GM11168 (cell line): ENCODE measurements around the gene NACC2.
"Not testable (repeated sequence)": the region's sequence is repeated elsewhere in the genome, so short reads cannot be mapped to it uniquely, and the experiment has no call there.

Source experiments
- in situ Hi-C: fragments of 300-500 bp; cut with MboI; formaldehyde crosslinking; loops from one replicate; pipeline ENCODE4 v1.12.0; 2022; ENCODE audit warnings: low sequenced_read_pairs; ENCODE audit not compliant: unreplicated experiment

The NACC2 gene

GRCh38 chr9:136114610-136115009 is 19.5 kb upstream of the NACC2 start:
- in situ Hi-C loops = no loop called here

- in situ Hi-C loops = no loop called here
Measured at GRCh38 chr9:136112541-136112940, 17.5 kb upstream of the NACC2 start.

- in situ Hi-C loops = no loop called here
Measured at GRCh38 chr9:136111910-136112309, 16.8 kb upstream of the NACC2 start.

- in situ Hi-C loops = no loop called here
Measured at GRCh38 chr9:136111190-136111589, 16.1 kb upstream of the NACC2 start.

- in situ Hi-C loops = no loop called here
Measured at GRCh38 chr9:136110082-136111061, 15.3 kb upstream of the NACC2 start.

- in situ Hi-C loops = no loop called here
Measured at GRCh38 chr9:136109351-136110081, 14.4 kb upstream of the NACC2 start.

GRCh38 chr9:136108648-136109266 is 13.7 kb upstream of the NACC2 start:
- in situ Hi-C loops = no loop called here

- in situ Hi-C loops = no loop called here
Measured at GRCh38 chr9:136107953-136108647, 13.0 kb upstream of the NACC2 start.

GRCh38 chr9:136107155-136107952 is 12.3 kb upstream of the NACC2 start:
- in situ Hi-C loops = no loop called here

- in situ Hi-C loops = no loop called here
Measured at GRCh38 chr9:136105398-136106135, 10.5 kb upstream of the NACC2 start.

- in situ Hi-C loops = no loop called here
Measured at GRCh38 chr9:136104916-136105315, 9.8 kb upstream of the NACC2 start.

GRCh38 chr9:136104488-136104800 is 9.4 kb upstream of the NACC2 start:
- in situ Hi-C loops = no loop called here

- in situ Hi-C loops = no loop called here
Measured at GRCh38 chr9:136103651-136104487, 8.8 kb upstream of the NACC2 start.

GRCh38 chr9:136101615-136102074 is 6.6 kb upstream of the NACC2 start:
- in situ Hi-C loops = not testable (repeated sequence)

GRCh38 chr9:136100700-136101614 is 5.9 kb upstream of the NACC2 start:
- in situ Hi-C loops = no loop called here

GRCh38 chr9:136099542-136099941 is 4.5 kb upstream of the NACC2 start:
- in situ Hi-C loops = no loop called here

GRCh38 chr9:136098844-136099243 is 3.8 kb upstream of the NACC2 start:
- in situ Hi-C loops = no loop called here
